HG03571 (cell line): ENCODE results near the gene TFPI2.

Experiments used
- ATAC-seq: cut with Tn5 transposase; IDR thresholded peaks from one replicate; pipeline ENCODE4 v1.9.1; 2021; ENCODE audit not compliant: unreplicated experiment

Gene TFPI2

GRCh38 chr7:93910076-93910994, 19.8 kb upstream of the TFPI2 start:
- no peak for ATAC-seq

GRCh38 chr7:93906267-93906666, 15.7 kb upstream of the TFPI2 start, which contains the start of gene GNGT1:
GNGT1 (plus strand) TSS chr7:93906567; CDS start chr7:93906747, 180 bp downstream.
- ATAC-seq: no peak

- ATAC-seq: no peak
Measured at GRCh38 chr7:93902777-93903423, 12.3 kb upstream of the TFPI2 start.

GRCh38 chr7:93897680-93898079, 7.1 kb upstream of the TFPI2 start:
- no peak for ATAC-seq

- ATAC-seq: no peak
Measured at GRCh38 chr7:93895859-93896600, 5.5 kb upstream of the TFPI2 start.

DNA sequence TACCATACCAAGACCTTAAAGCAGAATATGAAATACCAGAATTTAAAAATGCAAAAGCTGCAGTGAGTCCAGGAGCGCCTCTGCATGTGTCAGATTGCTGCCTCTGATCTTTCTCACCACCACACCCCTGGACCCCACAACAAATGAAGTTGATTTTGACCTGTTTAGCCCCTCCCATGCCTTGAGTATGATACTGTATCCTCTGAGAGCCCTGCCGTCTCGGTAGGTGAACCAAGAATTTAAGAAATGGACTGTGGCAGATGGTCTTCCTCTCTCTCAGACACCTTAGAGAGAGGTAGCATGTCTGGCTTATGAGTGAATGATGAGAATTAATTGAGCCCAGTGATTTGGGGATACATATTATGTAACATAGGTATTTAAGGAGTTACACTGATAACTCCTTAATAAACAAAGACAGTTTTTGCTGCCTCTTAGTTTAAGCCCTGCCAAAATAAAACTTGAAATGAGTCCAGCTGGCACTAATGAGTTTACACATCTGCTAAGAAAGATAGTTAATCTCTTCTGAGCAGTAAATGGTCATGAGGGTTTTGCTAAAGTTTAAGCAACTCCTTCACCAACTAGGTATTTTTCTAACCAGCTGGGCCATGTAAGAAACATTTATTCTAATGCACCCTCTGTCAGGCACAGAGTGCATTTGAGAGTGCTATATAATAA, 4.5 kb upstream of the TFPI2 start:
- ATAC-seq: no peak

GRCh38 chr7:93894426-93894825, 3.9 kb upstream of the TFPI2 start:
- no peak for ATAC-seq

GRCh38 chr7:93890041-93890463, 501 bp downstream of the TFPI2 start:
- peak; percentile 55 for ATAC-seq

DNA sequence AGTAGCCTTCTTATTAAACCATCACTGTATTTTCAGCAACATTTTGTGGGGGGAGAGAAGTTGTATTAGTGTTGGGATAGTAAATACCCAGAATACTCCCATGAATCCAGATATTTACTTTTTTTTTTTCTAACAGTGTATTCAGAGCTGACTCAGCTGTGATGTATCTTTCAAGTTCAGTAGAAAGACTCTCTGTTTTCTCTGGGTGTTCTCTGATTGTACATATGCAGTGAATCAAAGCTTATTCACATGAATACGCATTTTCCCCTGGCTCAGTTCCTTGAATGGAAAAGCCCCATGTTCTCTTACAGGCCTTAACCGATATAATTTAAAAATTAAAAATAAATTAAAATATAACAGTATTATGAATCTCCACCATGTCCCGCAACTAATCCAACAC, 1.3 kb downstream of the TFPI2 start:
- ATAC-seq: no peak

DNA sequence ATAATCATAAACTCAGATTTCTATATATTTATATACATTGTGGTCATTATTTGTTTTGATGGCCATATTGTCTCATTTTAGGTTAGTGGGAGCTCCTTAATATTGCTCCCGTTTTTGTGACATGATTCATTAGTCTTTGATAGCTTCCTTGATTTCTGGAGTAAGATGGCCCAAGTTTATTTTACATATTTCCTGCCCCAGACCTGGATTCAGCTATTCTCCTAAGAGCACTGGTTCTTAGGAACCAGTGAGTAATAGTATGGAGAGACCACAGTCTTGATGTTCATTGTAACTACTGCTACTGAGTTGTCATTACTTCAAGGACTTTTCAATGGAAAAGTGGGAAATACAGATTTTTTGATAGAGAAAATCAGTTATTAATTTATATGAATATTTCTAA, 6.0 kb downstream of the TFPI2 start:
- ATAC-seq: no peak

GRCh38 chr7:93883917-93884345, 6.6 kb downstream of the TFPI2 start:
- ATAC-seq: no peak

- ATAC-seq: no peak
Measured at GRCh38 chr7:93883078-93883916, 7.3 kb downstream of the TFPI2 start.

- no peak for ATAC-seq
Measured at GRCh38 chr7:93882468-93882867, 8.1 kb downstream of the TFPI2 start.

DNA sequence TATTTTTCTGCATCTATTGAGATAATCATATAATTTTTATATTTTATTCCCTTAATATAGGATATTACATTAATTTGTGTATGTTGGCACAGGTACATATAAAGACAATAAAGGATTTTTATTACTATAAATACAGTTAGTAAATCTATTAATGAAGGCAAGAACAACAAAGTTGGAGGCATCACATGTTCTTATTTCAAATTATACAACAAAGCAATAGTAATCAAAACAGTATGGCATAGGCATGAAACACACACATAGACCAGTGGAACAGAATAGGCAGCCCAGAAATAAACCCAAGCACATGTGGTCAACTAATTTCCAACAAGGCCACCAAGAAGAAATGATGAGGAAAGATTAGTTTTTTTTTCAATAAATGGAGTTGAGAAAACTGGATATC, 11.2 kb downstream of the TFPI2 start:
- ATAC-seq: no peak

DNA sequence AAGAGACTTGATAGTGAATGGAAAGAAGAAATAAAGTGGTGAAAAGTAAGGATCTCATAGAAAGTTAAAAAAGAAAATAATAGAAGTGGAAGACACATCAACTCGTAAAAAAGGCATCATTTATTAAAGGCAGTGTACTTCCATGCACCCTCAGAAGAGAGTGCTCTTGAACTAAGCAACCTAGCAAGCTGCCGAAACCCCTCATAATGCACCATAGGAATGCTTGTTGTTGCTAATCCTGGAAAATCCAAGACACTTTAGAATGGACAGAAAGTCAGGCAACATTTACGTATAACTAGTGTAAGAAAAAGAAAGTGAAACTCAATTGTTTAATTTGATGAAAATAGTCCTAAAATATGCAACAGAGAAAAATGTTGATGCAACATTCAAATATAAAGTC, 12.8 kb downstream of the TFPI2 start:
- no peak for ATAC-seq

DNA sequence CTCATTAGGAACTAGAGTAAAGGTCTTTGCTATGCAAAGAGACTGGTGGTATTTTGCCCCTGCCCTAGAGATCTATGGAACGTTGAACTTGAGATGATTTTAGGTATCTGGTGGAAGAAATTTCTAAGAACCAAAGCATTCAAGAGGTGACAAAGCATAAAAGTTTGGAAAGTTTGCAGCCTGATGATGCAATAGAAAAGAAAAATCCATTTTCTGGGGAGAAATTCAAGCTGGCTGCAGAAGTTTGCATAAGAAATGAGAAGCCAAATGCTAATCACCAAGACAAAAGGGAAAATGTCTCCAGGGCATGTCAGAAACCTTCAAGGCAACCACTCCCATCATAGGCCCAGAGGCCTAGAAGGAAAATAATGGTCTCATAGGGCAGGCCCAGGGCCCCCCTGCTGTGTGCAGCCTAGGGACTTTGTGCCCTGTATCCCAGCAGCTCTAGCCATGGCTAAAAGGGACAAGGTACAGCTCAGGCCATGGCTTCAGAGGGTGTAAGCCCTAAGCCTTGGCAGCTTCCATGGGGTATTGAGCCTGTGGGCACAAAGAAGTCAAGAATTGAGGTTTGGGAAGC, 16.5 kb downstream of the TFPI2 start:
- ATAC-seq: no peak

DNA sequence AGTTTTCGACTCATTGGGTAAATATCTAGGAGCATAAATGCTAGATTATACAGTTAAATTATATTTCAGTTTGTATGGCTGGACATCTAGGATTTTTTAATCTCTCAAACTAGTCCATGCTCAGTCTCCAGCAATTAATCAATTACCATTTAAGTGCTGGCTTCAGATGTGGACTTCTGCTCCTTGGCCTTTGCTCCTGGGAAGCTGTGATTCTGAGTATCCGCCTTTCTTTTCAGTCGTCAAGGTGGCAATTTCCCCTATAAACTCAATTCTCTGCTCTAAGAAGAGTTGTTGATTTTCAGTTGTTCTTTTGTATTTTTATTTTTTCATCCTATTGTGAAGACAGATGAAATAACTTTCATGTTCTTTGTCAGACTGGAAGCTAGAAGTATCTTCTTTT, 23.7 kb downstream of the TFPI2 start:
- no peak for ATAC-seq

GRCh38 chr7:93862651-93863050, 27.9 kb downstream of the TFPI2 start:
- no peak for ATAC-seq

DNA sequence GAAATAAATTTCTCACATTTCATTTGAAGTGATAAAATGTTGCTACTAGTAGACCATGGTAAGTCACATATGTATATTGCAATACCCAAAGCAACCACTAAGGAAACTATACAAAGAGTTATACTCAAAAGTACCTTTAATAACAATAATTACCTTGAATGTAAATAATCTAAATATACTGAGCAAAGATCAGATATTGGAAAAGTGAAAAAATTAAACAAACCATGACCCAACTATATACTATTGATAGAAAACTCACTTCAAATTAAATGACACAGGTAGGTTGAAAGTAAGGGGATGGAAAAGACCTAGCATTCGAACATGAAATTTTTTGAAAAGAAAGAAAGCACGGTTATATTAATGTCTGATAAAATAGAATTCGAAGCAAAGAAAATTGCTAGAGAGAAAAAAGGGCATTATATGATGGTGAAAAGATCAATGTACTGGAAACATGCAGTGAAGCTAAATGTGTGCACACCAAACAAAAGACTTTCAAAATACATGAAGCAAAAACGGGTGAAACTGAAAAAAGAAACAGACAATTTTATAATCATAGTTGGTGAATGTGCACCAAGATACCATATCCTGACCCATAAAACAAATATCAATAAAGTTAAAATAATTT, 29.1 kb downstream of the TFPI2 start:
- ATAC-seq: no peak
